ENCODE results near the gene LHFPL6.

LHFPL6 gene

GRCh38 chr13:39376076-39376475, 226.9 kb downstream of the LHFPL6 start:
- no peak overlapping the region for H3K4me3 ChIP-seq (ENCODE audit: low read depth, low read length, poor library complexity, severe bottlenecking)
- H3K9me3 ChIP-seq (ENCODE audit: low read length), result no peaks in the 10 kb centered on the region
- no peak overlapping the region for H3K9ac ChIP-seq (ENCODE audit: low read length)
- H3K79me2 ChIP-seq (ENCODE audit: insufficient read depth, low read length), result no peaks in the 10 kb centered on the region
- H3K4me2 ChIP-seq (ENCODE audit: low read length), result no peak overlapping the region
- H3K36me3 ChIP-seq (ENCODE audit: insufficient read depth, low read length), result no peaks in the 10 kb centered on the region
- no peaks in the 10 kb centered on the region for H3F3A ChIP-seq (ENCODE audit: insufficient read depth, low read length)
- no peaks in the 10 kb centered on the region for H3K9me2 ChIP-seq (ENCODE audit: low read depth, low read length)
- H4K20me1 ChIP-seq (ENCODE audit: insufficient read depth, low read length), result no peaks in the 10 kb centered on the region
- TF ChIP-seq EZH2 (IDR thresholded peaks at IDR 0.05; ENCODE audit: borderline replicate concordance, low read length) (no peak), CTCF (IDR thresholded peaks at IDR 0.05; ENCODE audit: low read length) (no peak)
- H3K27ac ChIP-seq (ENCODE audit: low read depth, low read length, poor library complexity, severe bottlenecking), result no peak overlapping the region
- H2AFZ ChIP-seq (ENCODE audit: low read length), result no peak overlapping the region
- no peaks in the 10 kb centered on the region for H3K27me3 ChIP-seq (ENCODE audit: insufficient read depth, low read length)
- no peaks in the 10 kb centered on the region for H3K4me1 ChIP-seq (ENCODE audit: insufficient read depth, low read length, severe bottlenecking)

GRCh38 chr13:39375601-39376000, 227.4 kb downstream of the LHFPL6 start:
- no peaks in the 10 kb centered on the region for H3K79me2 ChIP-seq (ENCODE audit: insufficient read depth, low read length)
- no peak overlapping the region for H2AFZ ChIP-seq (ENCODE audit: low read length)
- H3K36me3 ChIP-seq (ENCODE audit: insufficient read depth, low read length), result no peaks in the 10 kb centered on the region
- no peak overlapping the region for H3K9ac ChIP-seq (ENCODE audit: low read length)
- H3K4me2 ChIP-seq (ENCODE audit: low read length), result no peak overlapping the region
- no peaks in the 10 kb centered on the region for H4K20me1 ChIP-seq (ENCODE audit: insufficient read depth, low read length)
- no peaks in the 10 kb centered on the region for H3F3A ChIP-seq (ENCODE audit: insufficient read depth, low read length)
- no peaks in the 10 kb centered on the region for H3K9me2 ChIP-seq (ENCODE audit: low read depth, low read length)
- TF ChIP-seq EZH2 (IDR thresholded peaks at IDR 0.05; ENCODE audit: borderline replicate concordance, low read length) (no peak), CTCF (IDR thresholded peaks at IDR 0.05; ENCODE audit: low read length) (no peak)
- no peaks in the 10 kb centered on the region for H3K9me3 ChIP-seq (ENCODE audit: low read length)
- H3K4me1 ChIP-seq (ENCODE audit: insufficient read depth, low read length, severe bottlenecking), result no peaks in the 10 kb centered on the region
- no peak overlapping the region for H3K27ac ChIP-seq (ENCODE audit: low read depth, low read length, poor library complexity, severe bottlenecking)
- H3K4me3 ChIP-seq (ENCODE audit: low read depth, low read length, poor library complexity, severe bottlenecking), result no peak overlapping the region
- no peaks in the 10 kb centered on the region for H3K27me3 ChIP-seq (ENCODE audit: insufficient read depth, low read length)

GRCh38 chr13:39374741-39375189, 228.2 kb downstream of the LHFPL6 start:
- Histone ChIP-seq H3K9me2 (ENCODE audit: low read depth, low read length) (no peaks in the 10 kb centered on the region), H3K27ac (ENCODE audit: low read depth, low read length, poor library complexity, severe bottlenecking) (no peak overlapping the region), H3K9me3 (ENCODE audit: low read length) (no peaks in the 10 kb centered on the region), H3F3A (ENCODE audit: insufficient read depth, low read length) (no peaks in the 10 kb centered on the region), H3K9ac (ENCODE audit: low read length) (no peak overlapping the region), H3K4me1 (ENCODE audit: insufficient read depth, low read length, severe bottlenecking) (no peaks in the 10 kb centered on the region), H4K20me1 (ENCODE audit: insufficient read depth, low read length) (no peaks in the 10 kb centered on the region), H3K4me3 (ENCODE audit: low read depth, low read length, poor library complexity, severe bottlenecking) (no peak overlapping the region), H3K4me2 (ENCODE audit: low read length) (no peak overlapping the region), H3K36me3 (ENCODE audit: insufficient read depth, low read length) (no peaks in the 10 kb centered on the region), H3K79me2 (ENCODE audit: insufficient read depth, low read length) (no peaks in the 10 kb centered on the region), H3K27me3 (ENCODE audit: insufficient read depth, low read length) (no peaks in the 10 kb centered on the region), H2AFZ (ENCODE audit: low read length) (no peak overlapping the region)
- TF ChIP-seq CTCF (IDR thresholded peaks at IDR 0.05; ENCODE audit: low read length) (no peak), EZH2 (IDR thresholded peaks at IDR 0.05; ENCODE audit: borderline replicate concordance, low read length) (no peak)

Measured in OCI-LY1 (cell line).